Pancreas (tissue), 10 donors: Measurements from ENCODE around the gene FSIP2. TPM values are rescaled to one million over a fixed set of nuclear protein-coding genes. Genes with fewer than 3 reads are reported as not detected.

Experiments used
- ATAC-seq, 4 donors: fragments of 200-7000 bp; cut with Tn5 transposase; one replicate each; pipeline versions ENCODE4 v1.8.0 to v1.9.1; 2020; ENCODE audit warnings: mild to moderate bottlenecking in 4 of 4, moderate library complexity in 4 of 4
- DNase-seq, 6 donors: peaks; one replicate each; pipeline ENCODE4 v3.0.0-alpha.2; 2020
- FAIRE-seq: peaks from 2 replicates; lab custom pipeline; 2012; peaks lifted over from hg19 to GRCh38; lab: Jason Lieb, UNC
- H3K27ac ChIP-seq, 4 donors: fragments of 200-600 bp; sonication (generic); 1 replicate in 3 of 4; 2 replicates in 1 of 4; pipeline versions ENCODE4 v1.5.0 to v1.8.0; 2020
- H3K27me3 ChIP-seq, 4 donors: fragments of 200-600 bp; one replicate each; pipeline ENCODE4 v1.8.0; 2021
- H3K36me3 ChIP-seq, 3 donors: fragments of 200-600 bp; sonication (generic) in 1 of 3; one replicate each; pipeline versions ENCODE4 v1.5.0 to v1.8.0; 2020 to 2021
- H3K4me1 ChIP-seq, 3 donors: fragments of 200-600 bp; one replicate each; pipeline ENCODE4 v1.8.0; 2021
- H3K4me3 ChIP-seq, 4 donors: fragments of 200-600 bp; sonication (generic) in 2 of 4; one replicate each; pipeline versions ENCODE4 v1.5.0 to v1.8.0; 2020 to 2021
- H3K9me3 ChIP-seq, 4 donors: fragments of 200-600 bp; one replicate each; pipeline ENCODE4 v1.8.0; 2021
- CTCF ChIP-seq, 4 donors: fragments of 200-600 bp; sonication (generic) in 3 of 4; IDR thresholded peaks; one replicate each; pipeline versions ENCODE4 v1.5.0 to v1.8.0; 2021; ENCODE audit warnings: antibody characterized with exemption in 4 of 4
- WGBS, 2 donors: extraction: QIAGEN DNeasy Blood & Tissue Kit; methylation state at CpG; one replicate each; pipeline ENCODE4 v1.1.7; 2013; 5-methylcytosine and 5-hydroxymethylcytosine counted together
- intact Hi-C, 3 donors: fragments of 100-400 bp; cut with DNase I; formaldehyde crosslinking; loops; one replicate each; pipeline versions ENCODE4 v1.11.1 to v1.14.2; 2022
- polyA plus RNA-seq, 2 donors: library from polyadenylated mRNA; stranded (reverse); fragments of 200-250 nt; gene quantifications; one replicate each; pipeline ENCODE4 v1.2.3, GENCODE V29; 2013
- total RNA-seq, 6 donors: library from RNA; stranded (reverse); fragmentation: NEBNext Ultra II Directional in 4 of 6; extraction: Animal tissue kit (Norgen Biotek cat#: 25700) in 4 of 6; gene quantifications; one replicate each; pipeline versions ENCODE4 v1.2.1 to v1.2.4, GENCODE V29; 2021 to 2023
- donor health status: healthy with polysubstance abuse.
- donor health status: DM: no; HTN: no; CAD: no; lungs with moderate emphysema.
- donor health status: DM: no; HTN: no; CAD: no.
- donor health status: control.
- donor health status: control.
- donor health status: Bipolar disorder and iron deficiency.
- donor health status: DM: yes; HTN: yes; CAD: no.
- donor health status: DM: no; HTN: no; CAD: no.
- donor health status: DM: no; HTN: no; CAD: no.
- donor health status: DM: yes; HTN: yes; CAD: no.

Gene FSIP2
- total and polyA plus RNA-seq, 8 donors: 0.11 to 1.3 (median 0.51) TPM

DNA sequence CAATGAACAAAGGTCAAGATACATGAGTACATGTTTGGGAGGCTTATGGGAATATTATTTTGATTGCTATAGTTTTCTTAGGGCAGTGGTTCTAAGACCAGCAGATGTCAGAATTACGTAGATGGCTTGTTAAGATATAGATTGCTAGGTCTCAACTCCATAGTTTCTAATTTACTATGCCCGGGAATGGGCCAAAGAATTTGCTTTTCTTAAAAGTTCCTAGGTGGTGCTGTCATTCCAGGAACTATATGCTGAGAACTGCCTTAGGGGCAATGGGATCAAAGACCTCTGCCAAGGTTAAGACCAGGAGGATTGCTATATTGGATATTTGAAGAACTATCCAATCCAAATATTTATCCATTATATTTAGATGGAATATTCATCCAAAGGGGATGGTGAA, 141.8 kb downstream of the FSIP2 start:
- H3K27me3 ChIP-seq: no peaks in the 10 kb centered on the region
- no peak for FAIRE-seq
- WGBS, 2 donors: 86 to 90% methylated on average over 2 of the region's 2 CpGs

More for the DNA sequence above, 141.8 kb downstream of the FSIP2 start:
- no peak overlapping the region for H3K4me3 ChIP-seq
- no peak for ATAC-seq
- no peak for TF ChIP-seq CTCF (IDR thresholded peaks at IDR 0.05)
- no peak for DNase-seq
- intact Hi-C loops: no loop called here
- H3K27ac ChIP-seq: no peak overlapping the region
- H3K4me1 ChIP-seq: no peaks in the 10 kb centered on the region
- H3K9me3 ChIP-seq: no peaks in the 10 kb centered on the region
- no peaks in the 10 kb centered on the region for H3K36me3 ChIP-seq
